Effector memory CD8-positive, alpha-beta T cell (primary cell): ENCODE results near the gene ENTPD8.
"Not testable (repeated sequence)": the region's sequence is repeated elsewhere in the genome, so short reads cannot be mapped to it uniquely, and the experiment has no call there.

Source experiments
- ATAC-seq: fragments of 150-1000 bp; cut with Tn5 transposase; replicated peaks from 2 replicates; pipeline ENCODE4 v1.10.0; 2021; ENCODE audit warnings: mild to moderate bottlenecking, moderate library complexity
- DNase-seq, 3 experiments: peaks; one replicate each; pipeline ENCODE4 v3.0.0; 2021
- H3K27ac Mint-ChIP-seq, 2 donors: one replicate each; pipeline ENCODE4 v1.8.0; 2022; ENCODE audit warnings: mild to moderate bottlenecking in 2 of 2, mixed read lengths in 2 of 2, moderate library complexity in 2 of 2
- H3K27me3 Mint-ChIP-seq, 2 donors: one replicate each; pipeline ENCODE4 v1.8.0; 2022; ENCODE audit warnings: mixed read lengths in 2 of 2
- H3K36me3 Mint-ChIP-seq: one replicate; pipeline ENCODE4 v1.8.0; 2022; ENCODE audit warnings: mild to moderate bottlenecking, moderate library complexity, mixed read lengths; ENCODE audit not compliant: insufficient read depth
- H3K4me1 Mint-ChIP-seq, 2 donors: one replicate each; pipeline ENCODE4 v1.8.0; 2022; ENCODE audit warnings: low read depth in 2 of 2, mixed read lengths in 2 of 2
- H3K4me3 Mint-ChIP-seq, 2 donors: one replicate each; pipeline ENCODE4 v1.8.0; 2022; ENCODE audit warnings: mild to moderate bottlenecking in 2 of 2, mixed read lengths in 2 of 2, moderate library complexity in 2 of 2
- H3K9me3 Mint-ChIP-seq, 2 donors: one replicate each; pipeline ENCODE4 v1.8.0; 2022; ENCODE audit warnings: mixed read lengths in 2 of 2

ENTPD8 gene

DNA sequence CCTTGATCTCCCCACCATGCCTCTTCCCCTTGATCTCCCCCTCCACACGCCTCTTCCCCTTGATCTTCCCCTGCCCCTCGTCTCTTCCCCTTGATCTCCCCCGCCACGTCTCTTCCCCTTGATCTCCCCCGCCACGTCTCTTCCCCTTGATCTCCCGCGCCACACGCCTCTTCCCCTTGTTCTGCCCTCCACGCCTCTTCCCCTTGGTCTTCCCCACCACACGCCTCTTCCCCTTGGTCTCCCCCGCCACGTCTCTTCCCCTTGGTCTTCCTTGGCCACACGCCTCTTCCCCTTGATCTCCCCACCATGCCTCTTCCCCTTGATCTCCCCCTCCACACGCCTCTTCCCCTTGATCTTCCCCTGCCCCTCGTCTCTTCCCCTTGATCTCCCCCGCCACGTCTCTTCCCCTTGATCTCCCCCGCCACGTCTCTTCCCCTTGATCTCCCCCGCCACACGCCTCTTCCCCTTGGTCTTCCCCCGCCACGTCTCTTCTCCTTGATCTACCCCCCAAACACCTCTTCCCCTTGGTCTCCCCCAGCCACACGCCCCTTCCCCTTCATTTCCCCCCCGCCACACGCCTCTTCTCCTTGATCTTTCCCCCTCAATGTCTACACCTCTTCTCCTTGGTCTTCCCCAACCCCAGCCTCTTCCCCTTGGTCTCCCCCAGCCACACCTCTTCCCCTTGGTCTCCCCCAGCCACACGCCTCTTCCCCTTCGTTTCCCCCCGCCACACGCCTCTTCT, 10.3 kb upstream of the ENTPD8 start:
- not testable (repeated sequence) for H3K9me3 Mint-ChIP-seq, H3K27me3 Mint-ChIP-seq, DNase-seq, ATAC-seq
- Mint-ChIP-seq H3K4me1 (peaks cover 23 to 32% of the 10 kb centered on the region in 2 donors), H3K4me3 (peak overlapping the region; percentile 71 to 74), H3K27ac (peak overlapping the region; percentile 65 to 97), H3K36me3 (peaks cover 44% of the 10 kb centered on the region)

GRCh38 chr9:137450539-137451222, 9.5 kb upstream of the ENTPD8 start:
- peak overlapping the region; percentile 65 to 71 for H3K4me3 Mint-ChIP-seq
- not testable (repeated sequence) for H3K9me3 Mint-ChIP-seq, H3K27me3 Mint-ChIP-seq
- peaks cover 19 to 26% of the 10 kb centered on the region in 2 donors for H3K4me1 Mint-ChIP-seq
- H3K27ac Mint-ChIP-seq = peak overlapping the region; percentile 65 to 97
- peaks cover 50% of the 10 kb centered on the region for H3K36me3 Mint-ChIP-seq
- peak in 2 of 3 experiments; percentile 44 to 65 for DNase-seq
- ATAC-seq = peak; percentile 36

GRCh38 chr9:137449931-137450538, 8.9 kb upstream of the ENTPD8 start:
- Mint-ChIP-seq H3K27me3 (peaks cover 0 to 7% of the 10 kb centered on the region in 2 donors), H3K4me3 (peak overlapping the region; percentile 65 to 71), H3K36me3 (peaks cover 56% of the 10 kb centered on the region), H3K4me1 (peaks cover 24 to 31% of the 10 kb centered on the region in 2 donors), H3K9me3 (no peaks in the 10 kb centered on the region), H3K27ac (peak overlapping the region; percentile 65 to 97)
- peak; percentile 61 for ATAC-seq
- DNase-seq = peak; percentile 60 to 65 (median 63)

DNA sequence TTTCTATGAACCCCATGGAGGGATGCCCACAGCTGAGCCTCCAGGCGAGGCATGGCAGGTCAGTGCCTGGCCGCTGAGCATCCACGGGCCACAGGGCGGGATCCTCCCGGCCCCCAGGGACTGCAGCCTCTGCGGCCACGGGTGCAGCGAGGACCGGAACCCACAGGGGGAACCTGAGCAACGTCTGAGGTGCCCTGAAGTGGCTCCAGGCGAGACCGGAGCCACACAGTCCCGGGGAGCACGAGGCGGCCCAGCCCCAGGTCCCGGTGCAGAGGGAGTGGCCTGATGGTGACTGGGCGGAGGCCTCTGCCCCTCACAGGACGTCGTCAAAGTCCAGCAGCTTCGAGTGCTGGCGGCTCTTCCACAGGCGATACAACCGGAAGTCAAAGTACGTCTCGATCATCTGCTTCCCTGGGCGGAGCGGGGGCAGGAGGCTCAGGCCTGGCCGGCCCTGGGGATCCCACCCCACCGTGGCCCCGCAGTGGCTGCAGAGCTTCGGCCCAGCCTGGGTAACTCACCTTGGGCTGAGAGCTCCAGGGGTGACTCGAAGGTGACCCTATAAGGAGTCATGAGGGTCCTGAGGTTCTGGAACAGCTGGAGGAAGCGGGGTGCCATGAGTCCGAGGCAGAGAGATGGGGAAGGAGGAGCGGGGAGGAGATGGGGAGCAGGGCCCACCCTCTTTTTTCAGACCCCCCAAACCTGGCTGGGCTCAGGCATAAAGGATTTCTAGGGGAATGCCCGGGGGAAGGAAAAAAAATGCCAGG, 8.1 kb upstream of the ENTPD8 start:
- peak overlapping the region in 1 of 2 donors; percentile 97 for H3K27ac Mint-ChIP-seq
- H3K27me3 Mint-ChIP-seq = peaks cover 0 to 13% of the 10 kb centered on the region in 2 donors
- DNase-seq (no peak), ATAC-seq (no peak)
- H3K9me3 Mint-ChIP-seq = no peaks in the 10 kb centered on the region
- H3K36me3 Mint-ChIP-seq = peaks cover 57% of the 10 kb centered on the region
- no peak overlapping the region for H3K4me3 Mint-ChIP-seq
- peaks cover 24 to 34% of the 10 kb centered on the region in 2 donors for H3K4me1 Mint-ChIP-seq

DNA sequence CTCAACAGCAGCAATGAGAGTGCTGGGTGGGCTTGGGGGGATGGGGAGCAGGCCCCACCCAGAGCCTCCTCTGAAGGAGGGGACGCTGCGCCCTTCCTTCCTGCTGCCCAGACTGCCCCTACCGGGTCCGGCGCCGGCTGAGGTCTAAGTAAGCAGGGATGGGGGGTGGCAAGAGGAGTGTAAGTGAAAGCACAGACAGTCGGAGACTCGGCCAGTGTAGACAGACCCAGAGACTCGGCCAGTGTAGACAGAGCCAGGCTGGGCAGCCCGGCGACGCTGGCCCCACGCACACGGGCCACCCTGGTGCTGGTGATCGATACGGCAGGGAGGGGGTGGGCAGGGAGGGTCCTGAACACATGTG, 7.4 kb upstream of the ENTPD8 start:
- Mint-ChIP-seq H3K36me3 (peaks cover 55% of the 10 kb centered on the region), H3K27me3 (peaks cover 2 to 20% of the 10 kb centered on the region in 2 donors), H3K4me3 (no peak overlapping the region), H3K4me1 (peaks cover 24 to 34% of the 10 kb centered on the region in 2 donors), H3K9me3 (no peaks in the 10 kb centered on the region), H3K27ac (no peak overlapping the region)
- DNase-seq (no peak), ATAC-seq (no peak)

GRCh38 chr9:137447722-137448601, 6.8 kb upstream of the ENTPD8 start:
- H3K4me3 Mint-ChIP-seq = no peak overlapping the region
- ATAC-seq (no peak), DNase-seq (no peak)
- H3K36me3 Mint-ChIP-seq = peaks cover 52% of the 10 kb centered on the region
- peaks cover 22 to 34% of the 10 kb centered on the region in 2 donors for H3K4me1 Mint-ChIP-seq
- peaks cover 6 to 25% of the 10 kb centered on the region in 2 donors for H3K27me3 Mint-ChIP-seq
- no peak overlapping the region for H3K27ac Mint-ChIP-seq
- no peaks in the 10 kb centered on the region for H3K9me3 Mint-ChIP-seq

DNA sequence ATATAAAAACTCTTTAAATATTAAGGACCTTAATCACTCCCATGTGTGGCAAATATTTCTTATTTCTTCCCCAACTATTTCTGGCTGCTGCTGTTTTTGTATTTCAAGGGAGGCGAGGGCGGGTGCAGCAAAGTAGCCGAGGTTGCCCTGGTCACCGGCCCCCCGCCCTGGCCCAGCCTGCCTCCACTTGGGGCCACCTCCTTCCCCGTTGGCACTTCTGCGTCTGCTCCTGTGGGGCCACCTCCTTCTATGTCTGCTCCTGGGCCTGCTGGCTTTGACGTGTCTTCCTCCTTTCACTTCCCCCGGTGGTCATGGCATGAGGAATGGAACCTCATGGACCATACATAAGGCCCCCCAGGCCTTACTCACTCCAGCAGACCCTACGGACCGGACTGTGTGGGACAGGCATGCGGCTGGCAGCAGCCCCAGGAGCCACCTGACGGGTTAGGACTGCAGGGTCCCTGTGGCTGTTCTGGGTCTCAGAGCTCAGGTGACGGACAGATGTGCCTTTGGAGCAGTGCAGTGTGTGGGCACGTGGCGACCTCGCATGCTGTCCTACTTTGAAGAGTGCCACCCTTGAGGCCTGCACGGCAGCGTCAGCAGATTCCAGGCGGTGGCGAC, 5.8 kb upstream of the ENTPD8 start:
- H3K36me3 Mint-ChIP-seq = peaks cover 43% of the 10 kb centered on the region
- H3K4me3 Mint-ChIP-seq = no peak overlapping the region
- H3K27me3 Mint-ChIP-seq = peaks cover 9 to 29% of the 10 kb centered on the region in 2 donors
- ATAC-seq (no peak), DNase-seq (no peak)
- no peaks in the 10 kb centered on the region for H3K9me3 Mint-ChIP-seq
- H3K27ac Mint-ChIP-seq = peak overlapping the region in 1 of 2 donors; percentile 90
- H3K4me1 Mint-ChIP-seq = peaks cover 20 to 32% of the 10 kb centered on the region in 2 donors

- H3K4me3 Mint-ChIP-seq = no peak overlapping the region
- H3K27me3 Mint-ChIP-seq = peaks cover 13 to 34% of the 10 kb centered on the region in 2 donors
- H3K36me3 Mint-ChIP-seq = peaks cover 40% of the 10 kb centered on the region
- no peaks in the 10 kb centered on the region for H3K9me3 Mint-ChIP-seq
- H3K4me1 Mint-ChIP-seq = peaks cover 19 to 27% of the 10 kb centered on the region in 2 donors
- ATAC-seq = no peak
- no peak for DNase-seq
- no peak overlapping the region for H3K27ac Mint-ChIP-seq
Observed at GRCh38 chr9:137445930-137446431, 4.8 kb upstream of the ENTPD8 start.

DNA sequence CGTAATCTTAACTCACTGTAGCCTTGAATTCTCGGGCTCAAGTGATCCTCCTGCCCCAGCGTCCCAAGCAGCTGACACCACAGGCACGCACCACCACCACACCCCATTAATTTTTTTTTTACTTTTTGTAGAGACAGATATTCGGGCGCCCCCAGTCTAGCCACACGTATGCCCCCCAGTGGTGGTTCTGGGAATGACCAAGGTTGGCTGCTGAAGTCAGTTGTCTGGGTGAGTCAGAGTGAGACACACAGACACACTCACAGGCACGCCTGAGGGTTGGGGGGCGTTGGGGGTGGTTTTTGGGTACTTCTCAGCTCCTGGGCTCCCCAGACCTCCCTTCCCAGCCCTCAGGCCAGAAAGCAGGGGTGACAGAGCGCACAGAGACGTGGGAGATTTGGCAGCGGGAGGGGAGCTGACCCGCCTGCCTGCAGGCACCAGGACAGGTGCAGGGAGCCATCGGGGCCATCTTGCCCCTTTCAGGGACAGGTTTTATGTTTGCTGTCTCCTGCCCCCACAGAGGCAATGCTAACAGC, 4.2 kb upstream of the ENTPD8 start:
- Mint-ChIP-seq H3K9me3 (no peaks in the 10 kb centered on the region), H3K4me1 (peaks cover 19 to 22% of the 10 kb centered on the region in 2 donors), H3K27me3 (peaks cover 13 to 34% of the 10 kb centered on the region in 2 donors), H3K36me3 (peaks cover 34% of the 10 kb centered on the region), H3K4me3 (peak overlapping the region; percentile 26 to 60), H3K27ac (peak overlapping the region in 1 of 2 donors; percentile 2)
- DNase-seq = peak; percentile 84 to 93 (median 86)
- ATAC-seq = peak; percentile 71

DNA sequence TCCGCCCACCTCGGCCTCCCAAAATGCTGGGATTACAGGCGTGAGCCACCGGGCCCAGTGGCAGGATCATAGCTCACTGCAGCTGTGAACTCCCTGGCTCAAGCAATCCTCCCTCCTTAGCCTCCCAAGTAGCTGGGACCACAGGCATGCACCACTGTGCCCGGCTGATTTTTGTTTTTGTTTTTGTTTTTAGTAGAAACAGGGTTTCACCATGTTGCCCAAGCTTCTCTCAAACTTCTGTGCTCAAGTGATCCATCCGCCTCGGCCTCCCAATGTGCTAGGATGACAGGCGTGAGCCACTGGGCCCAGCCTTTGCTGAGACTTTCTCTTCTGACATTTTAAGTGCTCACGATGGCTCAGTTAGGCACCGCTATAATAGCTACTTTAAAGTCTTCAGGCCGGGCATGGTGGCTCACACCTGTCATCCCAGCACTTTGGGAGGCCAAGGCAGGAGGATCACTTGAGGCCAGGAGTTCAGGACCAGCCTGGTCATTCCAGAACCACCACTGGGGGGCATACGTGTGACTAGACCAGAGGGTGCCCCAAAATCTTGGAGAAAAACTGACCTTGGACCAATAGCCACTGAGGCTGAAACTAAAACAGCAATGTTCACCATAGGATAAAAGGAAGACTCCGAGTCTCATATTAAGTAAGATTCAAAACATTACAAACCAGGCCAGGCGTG, 3.1 kb upstream of the ENTPD8 start:
- ATAC-seq = no peak
- Mint-ChIP-seq H3K9me3 (no peaks in the 10 kb centered on the region), H3K4me3 (no peak overlapping the region), H3K4me1 (peaks cover 13 to 18% of the 10 kb centered on the region in 2 donors), H3K27ac (no peak overlapping the region), H3K36me3 (peaks cover 24% of the 10 kb centered on the region), H3K27me3 (peaks cover 13 to 38% of the 10 kb centered on the region in 2 donors)
- DNase-seq = no peak

- peaks cover 13% of the 10 kb centered on the region for H3K36me3 Mint-ChIP-seq
- DNase-seq (no peak), ATAC-seq (no peak)
- no peaks in the 10 kb centered on the region for H3K9me3 Mint-ChIP-seq
- H3K4me3 Mint-ChIP-seq = peak overlapping the region; percentile 72 to 84
- H3K4me1 Mint-ChIP-seq = peaks cover 9 to 15% of the 10 kb centered on the region in 2 donors
- peak overlapping the region in 1 of 2 donors; percentile 62 for H3K27ac Mint-ChIP-seq
- peaks cover 13 to 41% of the 10 kb centered on the region in 2 donors for H3K27me3 Mint-ChIP-seq
Observed at GRCh38 chr9:137441935-137442321, 771 bp upstream of the ENTPD8 start.
